H7 (cell line): ENCODE data around the gene MTMR4. TPM values are rescaled to one million over a fixed set of nuclear protein-coding genes. Genes with fewer than 3 reads are reported as not detected.
"Not testable (repeated sequence)": the region's sequence is repeated elsewhere in the genome, so short reads cannot be mapped to it uniquely, and the experiment has no call there.

ENCODE experiments used
- DNase-seq: peaks from one replicate; pipeline ENCODE4 v3.0.0; 2012
- H3K27me3 ChIP-seq: 2 replicates; pipeline ENCODE4 v1.6.0; 2011; ENCODE audit warnings: mild to moderate bottlenecking, low read length; ENCODE audit not compliant: control insufficient read depth, insufficient read depth
- H3K36me3 ChIP-seq: replicated peaks from 2 replicates; pipeline ENCODE4 v1.5.1; 2011; ENCODE audit warnings: low read length; ENCODE audit not compliant: control insufficient read depth, insufficient read depth
- H3K4me3 ChIP-seq: 2 replicates; pipeline ENCODE4 v1.5.1; 2011; ENCODE audit warnings: low read depth, mild to moderate bottlenecking, control low read depth, low read length, moderate library complexity; ENCODE audit not compliant: insufficient read depth
- total RNA-seq: library from RNA; depleted of rRNA; stranded (reverse); fragments of >200 nt; shearing (Covaris generic); gene quantifications from 2 replicates; pipeline ENCODE4 v1.2.3, GENCODE V29; 2014

The MTMR4 gene
- total RNA-seq, 1 experiment from 2014 or later = 22.6 TPM

DNA sequence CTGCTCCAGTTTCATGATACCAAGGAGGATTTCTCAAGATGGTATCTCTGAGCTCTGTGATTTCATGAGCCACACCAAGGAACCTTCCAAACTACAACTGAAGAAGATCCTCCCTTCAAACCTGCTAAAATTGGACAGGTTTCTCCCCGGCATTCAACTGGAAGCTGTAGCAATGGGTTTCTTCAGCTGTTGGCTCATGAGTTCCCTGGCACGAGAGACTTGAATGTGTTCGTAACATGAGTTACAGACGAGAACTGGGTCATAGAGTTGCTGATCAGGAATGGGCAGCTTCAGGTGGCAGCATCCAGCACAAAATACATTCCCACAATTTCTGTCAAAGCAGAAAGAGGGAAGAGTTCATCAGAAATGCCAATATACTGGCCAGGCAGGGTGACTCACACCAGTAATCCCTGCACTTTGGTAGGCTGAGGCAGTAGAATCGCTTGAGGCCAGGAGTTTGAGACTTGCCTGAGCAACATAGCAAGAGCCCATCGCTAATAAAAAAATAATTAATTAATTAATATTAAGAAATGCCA, 22.9 kb downstream of the MTMR4 start:
- DNase-seq = no peak
- Histone ChIP-seq H3K36me3 (peaks cover 47% of the 10 kb centered on the region), H3K27me3 (no peaks in the 10 kb centered on the region), H3K4me3 (no peak overlapping the region)

DNA sequence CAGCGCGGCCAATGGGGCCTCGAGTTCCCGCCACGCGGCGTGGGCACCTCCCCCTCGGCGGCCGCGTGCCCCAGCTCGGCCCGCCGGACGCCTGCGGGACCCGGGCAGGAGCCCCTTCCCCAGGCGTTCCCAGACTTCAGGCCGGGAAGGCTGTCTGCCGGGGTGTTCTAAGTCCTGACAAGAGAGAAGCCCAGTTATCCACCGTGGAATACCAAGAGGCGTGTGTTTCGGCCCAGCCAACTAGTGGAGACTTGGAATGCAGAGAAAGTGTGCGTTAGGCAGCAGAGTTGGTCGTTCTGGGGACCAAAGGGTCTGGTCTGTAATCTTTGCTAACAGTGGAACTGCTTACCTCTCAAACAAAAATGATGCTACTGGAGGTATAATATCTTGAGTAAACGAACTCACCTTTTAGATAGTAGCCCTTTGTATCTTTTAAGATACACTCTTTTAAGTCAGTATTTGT, 26.0 kb downstream of the MTMR4 start:
- no peak for DNase-seq
- H3K4me3 ChIP-seq = no peak overlapping the region
- H3K36me3 ChIP-seq = peaks cover 24% of the 10 kb centered on the region
- no peaks in the 10 kb centered on the region for H3K27me3 ChIP-seq

DNA sequence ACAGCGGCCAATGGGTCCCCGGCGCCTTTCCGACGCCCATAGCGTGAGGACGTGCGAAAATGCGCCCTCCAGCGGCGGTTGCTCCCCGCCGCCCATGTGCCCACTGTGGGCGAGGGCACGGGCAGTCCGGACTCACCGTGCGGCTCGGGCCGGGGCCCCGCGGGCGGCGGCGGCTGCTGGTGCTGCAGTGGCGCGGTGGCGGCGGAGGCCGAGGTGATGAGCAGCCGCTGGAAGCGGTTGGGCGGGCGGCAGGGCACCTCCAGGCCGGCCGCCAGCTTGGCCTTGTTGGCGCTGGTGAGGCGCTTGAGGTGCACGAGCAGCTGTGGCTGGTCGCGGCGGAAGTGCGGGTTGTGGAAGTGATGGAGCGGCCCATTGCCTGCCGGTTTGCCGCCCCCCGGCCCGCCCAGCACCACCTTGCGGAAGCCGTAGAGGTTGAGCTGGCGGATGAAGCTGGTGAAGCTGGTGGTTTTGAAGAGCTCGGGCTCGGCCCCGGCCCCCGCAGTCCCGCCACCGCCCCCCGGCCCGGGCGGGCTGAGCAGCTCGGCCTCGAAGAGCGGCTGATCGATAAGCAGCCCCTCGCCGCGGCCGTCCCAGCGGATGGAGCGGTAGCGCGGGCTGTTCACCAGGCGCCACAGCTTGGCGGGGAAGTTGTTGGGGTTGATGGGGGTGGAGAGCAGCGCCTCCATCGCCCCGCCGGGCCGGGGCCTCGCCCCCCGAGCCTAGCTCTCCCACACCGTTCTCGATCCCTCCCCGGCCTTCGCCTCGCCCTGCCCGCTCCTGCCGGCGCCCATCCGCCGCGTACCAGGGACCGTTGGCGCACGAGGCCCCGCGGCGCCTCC, 26.6 kb downstream of the MTMR4 start, which contains the start of gene HSF5:
TSS of gene HSF5 (minus strand) at position 820 of the 839 bp plus-strand sequence. CDS start at position 686, 134 bp downstream.
- H3K27me3 ChIP-seq = no peaks in the 10 kb centered on the region
- DNase-seq = peak; percentile 57
- peaks cover 20% of the 10 kb centered on the region for H3K36me3 ChIP-seq
- H3K4me3 ChIP-seq = no peak within 1 kb of the TSS

DNA sequence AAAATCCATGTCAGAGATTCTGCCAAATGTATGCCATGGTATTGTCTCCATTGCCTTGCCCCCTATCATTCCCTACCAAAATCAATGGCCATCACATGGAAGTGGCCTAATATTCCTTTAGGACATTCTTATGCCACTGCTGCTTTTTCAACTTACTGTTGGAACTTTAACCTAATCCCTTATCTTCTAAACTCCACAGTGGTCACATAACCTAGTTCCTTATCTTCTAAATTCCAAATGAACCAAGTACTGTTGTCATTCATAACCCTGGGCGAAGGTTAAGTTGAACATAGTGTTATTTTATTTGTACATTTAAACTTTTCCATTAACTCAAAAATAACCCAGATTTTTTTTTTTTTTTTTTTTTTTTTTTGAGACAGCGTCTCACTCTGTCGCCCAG, 29.8 kb downstream of the MTMR4 start:
- Histone ChIP-seq H3K4me3 (no peak overlapping the region), H3K36me3 (peaks cover 2% of the 10 kb centered on the region), H3K27me3 (no peaks in the 10 kb centered on the region)
- no peak for DNase-seq

DNA sequence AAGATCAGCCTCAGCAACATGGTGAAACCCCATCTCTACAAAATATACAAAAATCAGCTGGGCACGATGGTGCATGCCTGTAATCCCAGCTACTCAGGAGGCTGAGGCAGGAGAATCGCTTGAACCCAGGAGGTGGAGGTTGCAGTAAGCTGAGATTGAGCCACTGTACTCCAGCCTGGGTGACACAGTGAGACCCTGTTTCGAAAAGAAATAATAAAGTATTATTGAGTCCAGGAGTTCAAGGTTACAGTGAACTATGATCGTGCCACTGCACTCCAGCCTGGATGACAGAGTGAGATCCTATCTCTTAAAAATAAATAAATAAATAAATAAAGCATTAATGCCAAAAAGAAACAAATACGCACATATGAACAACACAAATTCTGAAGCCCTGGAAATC, 32.6 kb downstream of the MTMR4 start:
- H3K4me3 ChIP-seq, H3K36me3 ChIP-seq, DNase-seq, H3K27me3 ChIP-seq: not testable (repeated sequence)

DNA sequence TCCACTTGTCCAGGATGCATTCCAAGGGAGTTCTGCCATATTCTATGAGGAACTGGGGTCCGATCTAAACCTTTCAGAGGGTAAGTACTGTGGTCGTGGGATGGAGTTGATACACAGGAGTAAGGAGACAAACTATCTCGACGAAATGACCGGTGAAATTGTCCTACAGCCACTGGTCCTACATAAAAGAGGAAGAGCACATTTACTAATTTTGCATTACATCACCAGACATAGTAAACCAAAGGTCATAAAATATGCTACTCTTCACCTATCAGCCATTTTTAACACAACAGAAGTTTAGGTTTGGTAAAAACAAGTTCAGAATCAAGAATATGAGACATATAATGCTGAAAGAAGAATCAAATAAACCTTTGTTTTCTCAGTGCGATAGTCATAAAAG, 34.3 kb downstream of the MTMR4 start:
- Histone ChIP-seq H3K4me3 (no peak overlapping the region), H3K27me3 (no peaks in the 10 kb centered on the region; the same call in 1 of the 2 replicates), H3K36me3 (no peaks in the 10 kb centered on the region)
- DNase-seq = no peak

DNA sequence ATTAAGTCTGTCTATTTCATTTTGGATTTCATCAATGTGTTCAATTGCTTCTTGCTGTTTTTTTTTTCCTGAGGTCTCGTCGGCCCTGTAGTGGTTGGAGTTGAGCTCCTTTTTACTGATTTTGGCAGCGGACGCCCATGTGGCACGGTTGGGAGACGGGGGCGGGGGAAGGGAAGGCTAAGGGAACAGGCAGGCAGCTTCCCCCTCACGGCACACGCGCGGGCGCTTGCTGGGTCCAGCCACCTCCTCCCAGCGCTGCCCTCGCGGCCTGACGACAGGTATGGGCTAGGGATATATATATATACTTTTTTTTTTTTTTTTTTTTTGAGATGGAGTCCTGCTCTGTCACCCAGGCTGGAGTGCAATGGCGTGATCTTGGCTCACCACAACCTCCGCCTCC, 37.6 kb downstream of the MTMR4 start:
- DNase-seq = peak; percentile 42
- H3K27me3 ChIP-seq = no peaks in the 10 kb centered on the region; the same call in 1 of the 2 replicates
- H3K36me3 ChIP-seq = no peaks in the 10 kb centered on the region
- no peak overlapping the region for H3K4me3 ChIP-seq

DNA sequence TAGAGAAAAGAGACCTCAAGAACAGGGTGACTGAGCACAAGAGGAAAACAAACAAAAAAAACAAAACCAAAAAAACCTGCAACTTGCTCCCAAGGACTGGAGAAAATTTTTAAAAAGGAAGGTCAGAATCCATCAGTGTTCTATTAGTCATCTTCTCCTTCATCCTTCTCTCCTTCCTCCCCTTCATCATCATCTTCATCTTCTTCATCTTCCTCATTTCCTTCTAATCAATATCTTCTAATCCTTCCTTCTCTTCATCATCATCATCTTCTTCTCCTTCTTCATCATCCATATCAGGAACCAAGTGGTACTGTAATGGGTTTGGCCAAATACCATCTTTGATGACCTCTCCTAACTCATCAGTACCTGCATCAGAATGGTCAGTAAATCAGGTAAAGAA, 38.5 kb downstream of the MTMR4 start:
- H3K4me3 ChIP-seq = no peak overlapping the region
- no peak for DNase-seq
- H3K36me3 ChIP-seq = no peaks in the 10 kb centered on the region
- no peaks in the 10 kb centered on the region; the same call in 1 of the 2 replicates for H3K27me3 ChIP-seq

DNA sequence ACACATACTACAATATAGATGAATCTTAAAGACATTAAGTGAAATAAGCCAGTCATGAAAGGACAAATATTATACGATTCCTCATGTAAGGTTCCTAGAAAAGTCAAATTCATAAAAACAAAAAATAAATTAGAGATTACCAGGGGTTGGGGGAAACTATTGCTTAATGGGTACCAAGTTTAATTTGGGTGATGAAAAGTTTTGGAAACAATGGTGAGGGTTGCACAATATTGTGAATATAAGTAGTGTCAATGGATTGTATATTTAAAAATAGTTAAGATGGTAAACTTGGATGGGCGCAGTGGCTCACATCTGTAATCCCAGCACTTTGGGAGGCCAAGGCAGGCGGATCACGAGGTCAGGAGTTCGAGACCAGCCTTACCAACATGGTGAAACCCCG, 44.1 kb downstream of the MTMR4 start:
- H3K4me3 ChIP-seq = no peak overlapping the region
- no peaks in the 10 kb centered on the region for H3K36me3 ChIP-seq
- no peaks in the 10 kb centered on the region; the same call in 1 of the 2 replicates for H3K27me3 ChIP-seq
- DNase-seq = no peak

DNA sequence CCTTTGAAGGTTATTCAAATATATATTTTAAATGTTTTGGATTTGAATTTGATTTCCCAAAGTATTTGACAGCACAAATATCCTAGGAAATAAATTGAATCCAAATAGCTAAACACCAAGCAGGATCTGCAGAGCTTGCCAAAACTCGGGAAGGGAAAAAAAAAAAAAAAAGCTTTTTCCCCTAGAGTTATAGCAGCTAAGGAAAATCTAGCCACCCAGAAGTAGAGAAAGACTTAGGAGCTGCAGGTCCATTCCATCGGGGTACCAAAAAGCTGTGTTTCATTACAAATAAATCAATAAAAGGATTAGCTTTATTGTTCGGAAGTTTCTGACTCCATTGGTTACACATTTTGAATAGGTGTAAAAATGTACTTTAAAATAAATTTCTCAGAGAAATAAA, 45.5 kb downstream of the MTMR4 start:
- no peaks in the 10 kb centered on the region for H3K36me3 ChIP-seq
- DNase-seq = no peak
- H3K27me3 ChIP-seq = no peaks in the 10 kb centered on the region; the same call in 1 of the 2 replicates
- H3K4me3 ChIP-seq = no peak overlapping the region

DNA sequence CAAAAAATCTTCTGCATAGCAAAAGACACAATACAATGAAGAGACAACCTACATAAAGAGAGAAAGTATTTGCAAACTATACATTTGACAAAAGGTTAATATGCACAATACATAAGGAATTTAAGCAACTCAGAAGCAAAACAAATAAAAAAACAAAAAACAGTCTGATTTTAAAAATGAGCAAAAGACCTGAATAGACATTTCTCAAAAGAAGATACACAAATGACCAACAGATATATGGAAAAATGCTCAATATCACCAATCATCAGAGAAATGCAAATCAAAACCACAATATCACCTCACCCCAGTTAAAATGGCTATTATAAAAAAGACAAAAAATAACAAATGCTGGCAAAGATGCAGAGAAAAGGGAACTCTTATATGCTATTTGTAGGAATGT, 58.9 kb downstream of the MTMR4 start:
- no peaks in the 10 kb centered on the region for H3K36me3 ChIP-seq
- no peaks in the 10 kb centered on the region for H3K27me3 ChIP-seq
- DNase-seq = no peak
- no peak overlapping the region for H3K4me3 ChIP-seq

DNA sequence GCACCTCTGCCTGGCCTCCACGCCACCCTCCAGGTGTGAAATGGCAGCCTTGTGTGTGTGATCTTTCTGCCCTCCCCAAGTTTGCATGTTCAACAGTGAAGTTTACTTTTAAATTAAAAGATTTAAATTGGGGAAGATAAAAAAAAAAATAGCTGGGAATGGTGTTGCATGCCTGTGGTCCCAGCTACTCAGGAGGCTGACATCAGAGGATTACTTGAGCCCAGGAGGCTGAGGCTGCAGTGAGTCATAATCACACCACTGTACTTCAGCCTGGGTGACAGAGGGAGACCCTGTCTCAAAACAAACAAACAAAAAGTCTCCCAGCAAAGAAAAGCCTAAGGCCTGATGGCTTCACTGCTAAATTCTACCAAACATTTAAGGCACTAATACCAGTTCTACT, 61.7 kb downstream of the MTMR4 start:
- H3K4me3 ChIP-seq = no peak overlapping the region
- H3K36me3 ChIP-seq = no peaks in the 10 kb centered on the region
- H3K27me3 ChIP-seq = no peaks in the 10 kb centered on the region
- no peak for DNase-seq

DNA sequence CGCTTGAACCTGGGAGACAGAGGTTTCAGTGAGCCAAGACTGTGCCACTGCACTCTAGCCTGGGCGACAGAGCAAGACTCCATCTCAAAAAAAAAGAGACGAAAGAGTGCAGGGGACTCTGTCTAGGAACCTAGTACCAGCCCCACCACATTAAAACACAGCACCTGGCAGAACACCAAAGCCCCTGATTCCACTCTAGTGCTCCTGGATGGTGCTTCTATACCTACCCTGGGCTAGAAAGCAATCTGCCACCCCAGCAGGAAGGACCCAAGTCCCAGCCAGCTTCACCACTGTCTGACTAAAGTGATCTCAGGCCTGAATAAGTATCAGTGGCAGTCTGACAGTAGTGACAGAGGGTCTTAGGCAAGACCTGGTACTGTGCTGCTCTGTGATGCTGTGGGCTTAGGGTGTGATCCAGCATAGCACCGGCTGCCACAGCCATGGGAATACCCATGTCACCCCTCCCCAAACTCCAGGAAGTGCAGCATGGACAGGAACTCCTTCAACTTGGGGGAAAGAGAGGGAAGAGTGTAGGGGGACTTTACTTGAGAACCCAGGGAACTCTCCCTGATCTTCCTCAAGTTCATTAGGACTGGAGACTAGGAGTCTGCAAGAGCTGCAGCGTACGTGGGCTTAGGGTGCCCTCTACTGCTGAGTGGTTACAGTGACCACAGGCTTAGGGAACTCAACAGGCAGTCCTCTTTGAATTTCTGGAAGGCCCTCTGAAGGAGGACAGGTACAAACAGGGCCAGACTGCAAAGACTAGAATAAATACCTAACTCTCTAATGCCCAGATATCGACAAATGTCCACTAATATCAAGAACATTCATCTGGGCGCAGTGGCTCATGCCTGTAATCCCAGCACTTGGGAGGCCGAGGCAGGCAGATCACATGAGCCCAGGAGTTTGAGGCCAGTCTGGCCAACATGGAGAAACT, 67.1 kb downstream of the MTMR4 start:
- Histone ChIP-seq H3K27me3 (no peaks in the 10 kb centered on the region), H3K4me3 (no peak overlapping the region), H3K36me3 (no peaks in the 10 kb centered on the region)
- DNase-seq = peak; percentile 73

DNA sequence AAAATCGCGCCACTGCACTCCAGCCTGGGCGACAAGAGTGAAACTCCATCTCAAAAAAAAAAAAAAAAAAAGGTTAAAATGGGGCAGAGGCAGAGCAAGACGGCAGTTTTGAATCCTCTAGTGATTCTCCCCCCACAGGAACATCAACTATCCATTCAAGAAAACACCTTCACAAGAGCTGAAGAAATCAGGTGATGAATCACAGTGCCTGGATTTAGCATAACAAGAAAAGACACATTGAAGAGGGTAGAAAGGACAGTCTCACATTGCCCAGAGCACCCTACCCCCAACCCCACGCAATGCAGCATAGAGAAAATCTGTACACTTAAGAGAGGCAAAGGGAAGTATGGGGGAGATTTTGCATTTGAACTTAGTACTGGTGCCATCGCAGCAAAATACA, 68.4 kb downstream of the MTMR4 start:
- Histone ChIP-seq H3K4me3 (no peak overlapping the region), H3K27me3 (no peaks in the 10 kb centered on the region), H3K36me3 (no peaks in the 10 kb centered on the region)
- no peak for DNase-seq
